Endothelial cell of umbilical vein (primary cell): Measurements from ENCODE around the gene OR8J3. TPM values are rescaled to one million over a fixed set of nuclear protein-coding genes. Genes with fewer than 3 reads are reported as not detected.

Experiments
- BruUV-seq: library from RNA; stranded (reverse); fragments of 400-500 nt; replicated peaks from 2 replicates; lab custom pipeline; 2021; lab: Mats Ljungman, UMichigan
- CTCF ChIA-PET: fragments of 300-600, 350-600 bp; sonication (Branson Sonifier 250); formaldehyde crosslinking; loops from one replicate; lab custom pipeline; 2021; ENCODE audit warnings: antibody characterized with exemption, inconsistent platforms; lab: Charles Lee
- POLR2A ChIA-PET: fragments of 300-600, 350-600 bp; sonication (Branson Sonifier 250); formaldehyde crosslinking; loops from one replicate; lab custom pipeline; 2021; ENCODE audit warnings: antibody characterized with exemption, inconsistent platforms; lab: Charles Lee
- DNase-seq: peaks from one replicate; pipeline ENCODE4 v3.0.0-alpha.2; 2011; ENCODE audit warnings: low read depth, low spot score
- FAIRE-seq: peaks from 2 replicates; lab custom pipeline; 2011; peaks lifted over from hg19 to GRCh38; lab: Jason Lieb, UNC
- H2AFZ ChIP-seq: 2 replicates; pipeline ENCODE4 v1.6.0; 2012; ENCODE audit warnings: low read depth, low read length, control low read depth, inconsistent platforms
- H3K27ac ChIP-seq: 2 replicates; pipeline ENCODE4 v1.5.1; 2011; ENCODE audit warnings: low read depth, mild to moderate bottlenecking, control low read depth, low read length, moderate library complexity; ENCODE audit not compliant: insufficient read depth
- H3K27me3 ChIP-seq, 2 experiments: 2 replicates each; pipeline versions ENCODE4 v1.6.0 to v1.6.1; 2011; ENCODE audit warnings: low read length in 2 of 2, mixed read lengths in 1 of 2; ENCODE audit not compliant: control insufficient read depth in 2 of 2, insufficient read depth in 2 of 2
- H3K36me3 ChIP-seq, 2 experiments: 2 replicates in 1 of 2; 3 replicates in 1 of 2; pipeline ENCODE4 v1.5.1; 2011; ENCODE audit warnings: low read length in 2 of 2, mild to moderate bottlenecking in 1 of 2, moderate library complexity in 1 of 2; ENCODE audit not compliant: control insufficient read depth in 2 of 2, insufficient read depth in 2 of 2; ENCODE audit errors: extremely low read depth in 1 of 2
- H3K4me1 ChIP-seq: 3 replicates; pipeline ENCODE4 v1.5.1; 2011; ENCODE audit warnings: mild to moderate bottlenecking, low read length; ENCODE audit not compliant: control insufficient read depth, insufficient read depth; ENCODE audit errors: extremely low read depth
- H3K4me2 ChIP-seq: 2 replicates; pipeline ENCODE4 v1.6.1; 2011; ENCODE audit warnings: low read length, control low read depth, mixed read lengths; ENCODE audit not compliant: insufficient read depth
- H3K4me3 ChIP-seq, 3 experiments: fragments of 200-600 bp in 1 of 3; sonication (generic), shearing (Covaris generic) in 1 of 3; replicated peaks in 1 of 3; 2 replicates each; pipeline ENCODE4 v1.5.1; 2011 to 2016; ENCODE audit warnings: control low read depth in 3 of 3, low read length in 3 of 3, mild to moderate bottlenecking in 2 of 3, inconsistent platforms in 1 of 3, low read depth in 1 of 3, moderate library complexity in 1 of 3; ENCODE audit not compliant: insufficient read depth in 1 of 3
- H3K79me2 ChIP-seq: 2 replicates; pipeline ENCODE4 v1.6.0; 2012; ENCODE audit warnings: low read length, inconsistent platforms; ENCODE audit not compliant: control insufficient read depth, insufficient read depth
- H3K9ac ChIP-seq: replicated peaks from 2 replicates; pipeline ENCODE3; 2011; ENCODE audit warnings: low read length, control low read depth; ENCODE audit not compliant: insufficient read depth; ENCODE audit errors: extremely low read depth
- H3K9me1 ChIP-seq: replicated peaks from 3 replicates; pipeline ENCODE4 v1.6.0; 2011; ENCODE audit warnings: mild to moderate bottlenecking, low read length; ENCODE audit not compliant: control insufficient read depth, insufficient read depth; ENCODE audit errors: extremely low read depth
- H3K9me3 ChIP-seq: replicated peaks from 2 replicates; pipeline ENCODE4 v1.5.1; 2012; ENCODE audit warnings: low read length, inconsistent platforms; ENCODE audit not compliant: control insufficient read depth, insufficient read depth
- H4K20me1 ChIP-seq: replicated peaks from 2 replicates; pipeline ENCODE3; 2011; ENCODE audit warnings: mild to moderate bottlenecking, low read length; ENCODE audit not compliant: control insufficient read depth, insufficient read depth; ENCODE audit errors: extremely low read depth
- EZH2 ChIP-seq: IDR thresholded peaks from 2 replicates; pipeline ENCODE4 v1.6.1; 2012; ENCODE audit warnings: borderline replicate concordance, low read depth, mild to moderate bottlenecking, moderate library complexity, low read length, inconsistent platforms; ENCODE audit not compliant: severe bottlenecking
- FOS ChIP-seq: IDR thresholded peaks from 2 replicates; pipeline ENCODE4 v1.6.1; 2011; ENCODE audit warnings: mild to moderate bottlenecking, low read length, moderate library complexity, borderline replicate concordance; ENCODE audit not compliant: insufficient read depth
- GATA2 ChIP-seq: IDR thresholded peaks from 2 replicates; pipeline ENCODE4 v1.7.0; 2011; ENCODE audit warnings: low read depth, mild to moderate bottlenecking, moderate library complexity, mixed read lengths, low read length; ENCODE audit not compliant: insufficient read length, insufficient read depth
- MYC ChIP-seq: IDR thresholded peaks from one replicate; pipeline ENCODE4 v1.6.1; 2011; ENCODE audit warnings: mild to moderate bottlenecking, low read depth, low read length
- POLR2A ChIP-seq: IDR thresholded peaks from 2 replicates; pipeline ENCODE4 v1.6.1; 2012; ENCODE audit warnings: low read depth, mild to moderate bottlenecking, control low read depth, low read length
- POLR2AphosphoS5 ChIP-seq: IDR thresholded peaks from 2 replicates; pipeline ENCODE4 v1.6.1; 2012; ENCODE audit warnings: low read depth, mild to moderate bottlenecking, control low read depth, low read length, moderate library complexity; ENCODE audit not compliant: insufficient read depth
- dilution Hi-C: fragments of 300-500 bp; cut with MboI; formaldehyde crosslinking; loops from one replicate; pipeline ENCODE4 v1.15.0; 2019; ENCODE audit warnings: low sequenced_read_pairs; ENCODE audit not compliant: extremely low pct_ligation_motif_present
- intact Hi-C: fragments of 100-400 bp; cut with micrococcal nuclease; formaldehyde crosslinking; loops from one replicate; pipeline ENCODE4 v1.10.0; 2022
- polyA plus RNA-seq, 4 experiments: library from polyadenylated mRNA; depleted of rRNA in 3 of 4; stranded (reverse) in 3 of 4; unstranded in 1 of 4; fragments of >200 nt; gene quantifications; 2 replicates each; pipeline versions ENCODE4 v1.2.1 to v1.2.3, GENCODE V29; 2011 to 2012; ENCODE audit warnings: missing spikeins in 1 of 4
- total RNA-seq: library from RNA; stranded (reverse); gene quantifications from 2 replicates; pipeline ENCODE4 v1.2.3, GENCODE V29; 2021
- TF ChIP-seq, protein P1 (sequence below), 2 donors: IDR thresholded peaks; 1 replicate in 1 of 2; 2 replicates in 1 of 2; pipeline ENCODE4 v1.5.1; 2011; ENCODE audit warnings: low read length in 2 of 2, mild to moderate bottlenecking in 2 of 2, moderate library complexity in 2 of 2, control low read depth in 1 of 2, inconsistent platforms in 1 of 2, low read depth in 1 of 2; ENCODE audit not compliant: insufficient read depth in 1 of 2; ENCODE audit errors: extremely low read depth in 1 of 2
- TF ChIP-seq, protein P2 (sequence below): IDR thresholded peaks from 2 replicates; pipeline ENCODE4 v1.6.1; 2011; ENCODE audit not compliant: insufficient read depth, insufficient read length

OR8J3 gene
- total and polyA plus RNA-seq, 2 donors (not counting 3 experiments of a cell fraction or from before 2014, with no cell fraction given): not detected

DNA sequence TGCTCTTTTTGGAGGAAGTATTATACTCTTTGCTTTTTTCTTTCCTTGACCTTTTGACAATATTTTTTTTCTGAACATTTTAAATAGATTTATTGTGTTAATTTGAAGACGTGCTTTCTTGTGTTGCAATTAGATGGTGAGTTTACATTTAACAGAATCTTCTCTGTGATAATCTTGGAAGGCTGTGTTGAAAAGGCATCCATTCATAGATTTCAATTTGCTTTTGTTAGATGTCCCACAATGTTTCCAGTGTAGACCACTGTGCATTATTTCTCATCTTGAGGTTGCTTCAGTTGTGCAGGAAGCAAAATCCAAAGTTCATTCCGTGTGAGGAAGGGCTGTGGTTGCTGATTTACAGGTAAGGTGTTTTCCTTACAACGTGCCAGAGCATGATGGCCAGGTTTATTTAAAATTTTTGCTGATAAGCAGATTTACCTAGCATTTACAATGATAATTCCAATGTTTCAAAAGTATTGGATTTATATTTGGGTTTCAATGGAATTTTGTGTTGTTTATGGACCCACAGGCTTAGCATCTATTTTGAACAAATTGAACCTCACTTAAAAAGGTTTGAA, 32.3 kb upstream of the OR8J3 start:
- H3K36me3 ChIP-seq: no peaks in the 10 kb centered on the region
- TF ChIP-seq GATA2 (no peak), EZH2 (no peak), POLR2AphosphoS5 (no peak)
- TF ChIP-seq, protein P1, sequence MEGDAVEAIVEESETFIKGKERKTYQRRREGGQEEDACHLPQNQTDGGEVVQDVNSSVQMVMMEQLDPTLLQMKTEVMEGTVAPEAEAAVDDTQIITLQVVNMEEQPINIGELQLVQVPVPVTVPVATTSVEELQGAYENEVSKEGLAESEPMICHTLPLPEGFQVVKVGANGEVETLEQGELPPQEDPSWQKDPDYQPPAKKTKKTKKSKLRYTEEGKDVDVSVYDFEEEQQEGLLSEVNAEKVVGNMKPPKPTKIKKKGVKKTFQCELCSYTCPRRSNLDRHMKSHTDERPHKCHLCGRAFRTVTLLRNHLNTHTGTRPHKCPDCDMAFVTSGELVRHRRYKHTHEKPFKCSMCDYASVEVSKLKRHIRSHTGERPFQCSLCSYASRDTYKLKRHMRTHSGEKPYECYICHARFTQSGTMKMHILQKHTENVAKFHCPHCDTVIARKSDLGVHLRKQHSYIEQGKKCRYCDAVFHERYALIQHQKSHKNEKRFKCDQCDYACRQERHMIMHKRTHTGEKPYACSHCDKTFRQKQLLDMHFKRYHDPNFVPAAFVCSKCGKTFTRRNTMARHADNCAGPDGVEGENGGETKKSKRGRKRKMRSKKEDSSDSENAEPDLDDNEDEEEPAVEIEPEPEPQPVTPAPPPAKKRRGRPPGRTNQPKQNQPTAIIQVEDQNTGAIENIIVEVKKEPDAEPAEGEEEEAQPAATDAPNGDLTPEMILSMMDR (IDR thresholded peaks at IDR 0.05; ENCODE audit: extremely low read depth in 1 of 2, insufficient read depth in 1 of 2, low read depth in 1 of 2, low read length in 2 of 2): no peak
- no peak overlapping the region for H3K4me2 ChIP-seq
- no peaks in the 10 kb centered on the region for H4K20me1 ChIP-seq
- no peaks in the 10 kb centered on the region for H3K27me3 ChIP-seq
- dilution Hi-C loops: no loop called here
- H3K79me2 ChIP-seq: no peaks in the 10 kb centered on the region
- POLR2A ChIA-PET: no interaction called here
- no peaks in the 10 kb centered on the region for H3K9me1 ChIP-seq
- H3K4me1 ChIP-seq: no peaks in the 10 kb centered on the region
- BruUV-seq: no TSS peak
- no peak for FAIRE-seq
- CTCF ChIA-PET: no interaction called here
- H3K27ac ChIP-seq: no peak overlapping the region
- peaks cover 2% of the 10 kb centered on the region for H3K9me3 ChIP-seq
- H3K9ac ChIP-seq: no peak overlapping the region
- no peak overlapping the region for H3K4me3 ChIP-seq
- no peak overlapping the region for H2AFZ ChIP-seq
- intact Hi-C loops: no loop called here
- DNase-seq: no peak

DNA sequence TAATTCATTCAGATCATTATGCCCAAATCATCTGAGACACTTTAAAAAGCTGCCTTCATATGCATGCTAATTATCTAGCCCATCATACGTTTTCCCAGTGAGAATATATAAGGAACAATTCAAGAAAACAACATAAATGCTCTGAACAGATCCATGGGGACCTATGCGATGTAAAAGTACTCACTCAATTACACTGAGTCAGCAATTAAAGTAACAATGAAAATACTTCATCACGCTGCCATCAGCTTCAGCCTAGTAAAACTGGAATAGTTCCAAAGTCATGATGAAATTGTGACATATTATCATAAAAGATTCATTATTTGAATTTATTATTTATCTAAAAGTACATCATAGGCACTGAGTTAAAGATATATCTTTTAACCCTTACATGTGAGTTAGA, 23.8 kb upstream of the OR8J3 start:
- dilution Hi-C loops (no loop called here), intact Hi-C loops (no loop called here)
- ChIA-PET CTCF (no interaction called here), POLR2A (no interaction called here)
- H3K9me3 ChIP-seq: peaks cover 4% of the 10 kb centered on the region
- H3K36me3 ChIP-seq: no peaks in the 10 kb centered on the region
- H2AFZ ChIP-seq: no peak overlapping the region
- no peaks in the 10 kb centered on the region for H3K4me1 ChIP-seq
- DNase-seq (no peak), FAIRE-seq (no peak)
- no peak overlapping the region for H3K9ac ChIP-seq
- no peaks in the 10 kb centered on the region for H4K20me1 ChIP-seq
- BruUV-seq: no TSS peak
- no peak overlapping the region for H3K4me3 ChIP-seq
- no peaks in the 10 kb centered on the region for H3K27me3 ChIP-seq
- TF ChIP-seq, protein P2, sequence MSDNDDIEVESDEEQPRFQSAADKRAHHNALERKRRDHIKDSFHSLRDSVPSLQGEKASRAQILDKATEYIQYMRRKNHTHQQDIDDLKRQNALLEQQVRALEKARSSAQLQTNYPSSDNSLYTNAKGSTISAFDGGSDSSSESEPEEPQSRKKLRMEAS: no peak
- TF ChIP-seq GATA2 (no peak), POLR2A (no peak), POLR2AphosphoS5 (no peak), FOS (no peak), MYC (no peak)
- H3K27ac ChIP-seq: no peak overlapping the region
- no peaks in the 10 kb centered on the region for H3K9me1 ChIP-seq
- H3K4me2 ChIP-seq: no peak overlapping the region
- H3K79me2 ChIP-seq: no peaks in the 10 kb centered on the region
